DOHH2 (cell line): ENCODE data around the gene CEBPZ.

ENCODE experiments used
- H3F3A ChIP-seq: fragments of 200-600 bp; sonication (generic), shearing (Covaris generic); 2 replicates; pipeline ENCODE4 v1.6.0; 2016; ENCODE audit warnings: antibody characterized with exemption, mild to moderate bottlenecking; ENCODE audit not compliant: control insufficient read depth, insufficient read depth
- H3K27ac ChIP-seq: fragments of 200-600 bp; sonication (generic); 2 replicates; pipeline ENCODE4 v1.5.1; 2014; ENCODE audit warnings: low read depth, mild to moderate bottlenecking, low read length, moderate library complexity
- H3K27me3 ChIP-seq: fragments of 200-600 bp; sonication (generic); 2 replicates; pipeline ENCODE4 v1.6.1; 2014; ENCODE audit warnings: mild to moderate bottlenecking, low read length, mixed read lengths; ENCODE audit not compliant: control insufficient read depth
- H3K36me3 ChIP-seq: fragments of 200-600 bp; sonication (generic); 2 replicates; pipeline ENCODE4 v1.6.1; 2014; ENCODE audit warnings: mild to moderate bottlenecking, low read length, moderate library complexity, mixed read lengths; ENCODE audit not compliant: control insufficient read depth
- H3K4me1 ChIP-seq: fragments of 200-600 bp; sonication (generic); 2 replicates; pipeline ENCODE4 v1.6.1; 2014; ENCODE audit warnings: mild to moderate bottlenecking, low read length, mixed read lengths; ENCODE audit not compliant: control insufficient read depth
- H3K4me2 ChIP-seq: fragments of 200-600 bp; sonication (generic); 2 replicates; pipeline ENCODE4 v1.6.0; 2014; ENCODE audit warnings: mild to moderate bottlenecking, low read length, moderate library complexity
- H3K4me3 ChIP-seq: fragments of 200-600 bp; sonication (generic); 2 replicates; pipeline ENCODE4 v1.5.1; 2014; ENCODE audit warnings: mild to moderate bottlenecking, low read length, mixed read lengths
- H3K79me2 ChIP-seq: fragments of 200-600 bp; sonication (generic); 2 replicates; pipeline ENCODE4 v1.6.1; 2014; ENCODE audit warnings: mild to moderate bottlenecking, low read length, mixed read lengths; ENCODE audit not compliant: control insufficient read depth
- H3K9me2 ChIP-seq: fragments of 200-600 bp; sonication (generic); replicated peaks from 2 replicates; pipeline ENCODE4 v1.6.1; 2014; ENCODE audit warnings: mild to moderate bottlenecking, low read length, mixed read lengths; ENCODE audit not compliant: control insufficient read depth
- H3K9me3 ChIP-seq: fragments of 200-600 bp; sonication (generic); 2 replicates; pipeline ENCODE4 v1.6.1; 2014; ENCODE audit warnings: antibody characterized with exemption, low read length, mixed read lengths; ENCODE audit not compliant: control insufficient read depth, insufficient read depth
- H4K20me1 ChIP-seq: fragments of 200-600 bp; sonication (generic); 2 replicates; pipeline ENCODE4 v1.6.0; 2014; ENCODE audit warnings: low read depth, mild to moderate bottlenecking, antibody characterized with exemption, low read length, moderate library complexity; ENCODE audit not compliant: control insufficient read depth, insufficient read depth
- CTCF ChIP-seq: fragments of 200-600 bp; sonication (generic); IDR thresholded peaks from one replicate; pipeline ENCODE4 v1.5.1; 2014; ENCODE audit warnings: antibody characterized with exemption, mild to moderate bottlenecking, low read depth, low read length; ENCODE audit not compliant: poor library complexity, severe bottlenecking
- EZH2phosphoT487 ChIP-seq: fragments of 200-600 bp; sonication (generic); IDR thresholded peaks from 2 replicates; pipeline ENCODE4 v1.6.1; 2017; ENCODE audit warnings: borderline replicate concordance, mild to moderate bottlenecking, antibody characterized with exemption, low read length, moderate library complexity, mixed read lengths

The CEBPZ gene

GRCh38 chr2:37192551-37192950 is 38.8 kb downstream of the CEBPZ start:
- H3K4me1 ChIP-seq = peaks cover 11% of the 10 kb centered on the region
- no peak overlapping the region for H3K4me2 ChIP-seq
- no peak overlapping the region for H3K4me3 ChIP-seq
- no peaks in the 10 kb centered on the region for H4K20me1 ChIP-seq
- peaks cover 13% of the 10 kb centered on the region for H3K79me2 ChIP-seq
- H3K27ac ChIP-seq = no peak overlapping the region
- H3K9me2 ChIP-seq = no peaks in the 10 kb centered on the region
- TF ChIP-seq EZH2phosphoT487 (no peak), CTCF (no peak)
- no peaks in the 10 kb centered on the region for H3K9me3 ChIP-seq
- H3K36me3 ChIP-seq = peaks cover 5% of the 10 kb centered on the region; the same call in 1 of the 2 replicates
- H3K27me3 ChIP-seq = no peaks in the 10 kb centered on the region
- H3F3A ChIP-seq = no peaks in the 10 kb centered on the region

- Histone ChIP-seq H3K27me3 (no peaks in the 10 kb centered on the region), H3K9me3 (no peaks in the 10 kb centered on the region), H3K4me2 (no peak overlapping the region), H3F3A (no peaks in the 10 kb centered on the region), H3K9me2 (no peaks in the 10 kb centered on the region), H3K27ac (no peak overlapping the region), H3K79me2 (peaks cover 4% of the 10 kb centered on the region), H3K4me3 (no peak overlapping the region), H3K36me3 (peaks cover 4% of the 10 kb centered on the region; the same call in 1 of the 2 replicates), H4K20me1 (no peaks in the 10 kb centered on the region), H3K4me1 (peaks cover 9% of the 10 kb centered on the region)
- TF ChIP-seq CTCF (no peak), EZH2phosphoT487 (no peak)
Observed at GRCh38 chr2:37191747-37192146, 39.6 kb downstream of the CEBPZ start.

GRCh38 chr2:37191253-37191652 is 40.1 kb downstream of the CEBPZ start:
- H3K4me1 ChIP-seq = peaks cover 9% of the 10 kb centered on the region
- no peaks in the 10 kb centered on the region for H3K27me3 ChIP-seq
- no peak overlapping the region for H3K4me2 ChIP-seq
- H3K4me3 ChIP-seq = no peak overlapping the region
- H3F3A ChIP-seq = no peaks in the 10 kb centered on the region
- H3K27ac ChIP-seq = no peak overlapping the region
- H3K9me3 ChIP-seq = no peaks in the 10 kb centered on the region
- H4K20me1 ChIP-seq = no peaks in the 10 kb centered on the region
- H3K36me3 ChIP-seq = no peaks in the 10 kb centered on the region
- TF ChIP-seq CTCF (no peak), EZH2phosphoT487 (no peak)
- no peaks in the 10 kb centered on the region for H3K9me2 ChIP-seq
- no peaks in the 10 kb centered on the region for H3K79me2 ChIP-seq
